ENCODE results near the gene ATP2B1.

ATP2B1 gene

GRCh38 chr12:89693639-89694202 is 14.9 kb downstream of the ATP2B1 start:
- H3K4me3 ChIP-seq (ENCODE audit: low read length) = no peak overlapping the region
- TF ChIP-seq CTCF (IDR thresholded peaks at IDR 0.05; ENCODE audit: insufficient read depth, low read depth, low read length, missing control alignments) = no peak
- DNase-seq (ENCODE audit: low read depth) = no peak

GRCh38 chr12:89692439-89692838 is 16.2 kb downstream of the ATP2B1 start:
- no peak overlapping the region for H3K4me3 ChIP-seq (ENCODE audit: low read length)
- no peak for DNase-seq (ENCODE audit: low read depth)
- TF ChIP-seq CTCF (IDR thresholded peaks at IDR 0.05; ENCODE audit: insufficient read depth, low read depth, low read length, missing control alignments) = no peak

- no peak overlapping the region for H3K4me3 ChIP-seq (ENCODE audit: low read length)
- no peak for TF ChIP-seq CTCF (IDR thresholded peaks at IDR 0.05; ENCODE audit: insufficient read depth, low read depth, low read length, missing control alignments)
- DNase-seq (ENCODE audit: low read depth) = no peak
These were observed 17.0 kb downstream of the ATP2B1 start for GRCh38 chr12:89691659-89692058.

GRCh38 chr12:89690925-89691324 is 17.7 kb downstream of the ATP2B1 start:
- no peak for TF ChIP-seq CTCF (IDR thresholded peaks at IDR 0.05; ENCODE audit: insufficient read depth, low read depth, low read length, missing control alignments)
- no peak overlapping the region for H3K4me3 ChIP-seq (ENCODE audit: low read length)
- no peak for DNase-seq (ENCODE audit: low read depth)

- H3K4me3 ChIP-seq (ENCODE audit: low read length) = no peak overlapping the region
- no peak for TF ChIP-seq CTCF (IDR thresholded peaks at IDR 0.05; ENCODE audit: insufficient read depth, low read depth, low read length, missing control alignments)
- no peak for DNase-seq (ENCODE audit: low read depth)
These were observed 19.3 kb downstream of the ATP2B1 start for GRCh38 chr12:89689306-89689705.

- no peak overlapping the region for H3K4me3 ChIP-seq (ENCODE audit: low read length)
- no peak for DNase-seq (ENCODE audit: low read depth)
- TF ChIP-seq CTCF (IDR thresholded peaks at IDR 0.05; ENCODE audit: insufficient read depth, low read depth, low read length, missing control alignments) = no peak
These were observed 22.3 kb downstream of the ATP2B1 start for GRCh38 chr12:89686311-89686710.

- DNase-seq (ENCODE audit: low read depth) = no peak
- no peak for TF ChIP-seq CTCF (IDR thresholded peaks at IDR 0.05; ENCODE audit: insufficient read depth, low read depth, low read length, missing control alignments)
- H3K4me3 ChIP-seq (ENCODE audit: low read length) = no peak overlapping the region
These were observed 23.2 kb downstream of the ATP2B1 start for GRCh38 chr12:89685363-89685972.

Data from epithelial cell of esophagus (primary cell).